ENCODE measurements around the gene TBC1D22A.

Gene TBC1D22A

GRCh38 chr22:46752988-46753310, 9.5 kb upstream of the TBC1D22A start:
- DNase-seq (ENCODE audit: low read depth), result no peak
- TF ChIP-seq CTCF (IDR thresholded peaks at IDR 0.05; ENCODE audit: control insufficient read depth, extremely low read depth, insufficient read depth), result no peak
- H3K4me3 ChIP-seq (ENCODE audit: low read depth, low read length), result no peak overlapping the region

GRCh38 chr22:46753360-46753759, 9.1 kb upstream of the TBC1D22A start:
- no peak overlapping the region for H3K4me3 ChIP-seq (ENCODE audit: low read depth, low read length)
- no peak for DNase-seq (ENCODE audit: low read depth)
- TF ChIP-seq CTCF (IDR thresholded peaks at IDR 0.05; ENCODE audit: control insufficient read depth, extremely low read depth, insufficient read depth), result no peak

DNA sequence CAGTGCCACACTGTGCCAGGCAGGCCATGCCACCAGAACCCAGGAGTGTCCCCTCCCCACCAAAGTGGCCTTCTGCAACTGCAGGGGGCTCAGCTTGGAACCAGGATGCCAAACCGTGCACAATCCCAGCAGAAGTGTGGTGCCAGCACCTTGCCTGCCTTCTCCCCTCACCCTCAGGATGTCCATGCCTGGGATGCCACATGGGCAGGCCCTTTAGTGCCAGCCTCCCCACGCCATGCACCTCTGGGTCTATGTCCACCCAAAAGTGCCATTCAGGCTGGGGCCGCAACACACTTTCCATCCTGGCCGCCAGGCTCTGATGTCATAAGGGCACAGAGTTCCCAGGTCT, 8.7 kb upstream of the TBC1D22A start:
- H3K4me3 ChIP-seq (ENCODE audit: low read depth, low read length), result no peak overlapping the region
- TF ChIP-seq CTCF (IDR thresholded peaks at IDR 0.05; ENCODE audit: control insufficient read depth, extremely low read depth, insufficient read depth), result no peak
- no peak for DNase-seq (ENCODE audit: low read depth)

DNA sequence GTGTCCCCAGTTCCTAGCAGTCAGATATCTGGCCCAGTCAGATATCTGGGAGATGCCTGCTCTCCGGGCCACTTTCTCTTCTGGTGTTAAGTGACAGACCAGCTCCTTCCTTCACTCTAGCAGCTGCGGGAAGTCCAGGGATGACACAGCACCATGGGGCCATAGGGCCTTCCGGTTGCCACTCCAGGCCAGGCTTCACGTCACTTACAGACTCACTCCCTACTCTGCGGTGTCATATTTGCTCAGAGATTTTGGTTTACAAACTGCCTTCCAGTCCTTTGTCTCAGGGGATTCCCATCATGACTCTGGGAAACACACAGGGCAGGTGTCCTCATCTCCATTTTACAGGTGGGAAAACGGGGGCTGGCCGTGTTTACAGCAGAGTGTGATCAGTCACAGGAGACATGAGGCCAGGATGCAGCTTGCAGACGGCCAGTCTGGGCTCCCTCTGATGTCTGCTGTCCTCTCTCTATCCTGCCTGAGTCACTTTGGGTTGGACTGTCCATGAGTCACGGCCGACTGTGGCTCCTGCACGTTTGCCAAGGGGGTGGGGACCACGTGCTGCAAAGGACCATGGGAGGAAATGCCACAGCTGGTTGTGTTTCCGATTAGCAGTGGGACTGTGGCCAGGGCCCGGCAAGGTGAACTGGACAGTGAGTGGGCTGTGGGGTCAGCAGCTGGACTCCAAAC, 8.2 kb upstream of the TBC1D22A start:
- TF ChIP-seq CTCF (IDR thresholded peaks at IDR 0.05; ENCODE audit: control insufficient read depth, extremely low read depth, insufficient read depth), result no peak
- no peak overlapping the region for H3K4me3 ChIP-seq (ENCODE audit: low read depth, low read length)
- DNase-seq (ENCODE audit: low read depth), result no peak

DNA sequence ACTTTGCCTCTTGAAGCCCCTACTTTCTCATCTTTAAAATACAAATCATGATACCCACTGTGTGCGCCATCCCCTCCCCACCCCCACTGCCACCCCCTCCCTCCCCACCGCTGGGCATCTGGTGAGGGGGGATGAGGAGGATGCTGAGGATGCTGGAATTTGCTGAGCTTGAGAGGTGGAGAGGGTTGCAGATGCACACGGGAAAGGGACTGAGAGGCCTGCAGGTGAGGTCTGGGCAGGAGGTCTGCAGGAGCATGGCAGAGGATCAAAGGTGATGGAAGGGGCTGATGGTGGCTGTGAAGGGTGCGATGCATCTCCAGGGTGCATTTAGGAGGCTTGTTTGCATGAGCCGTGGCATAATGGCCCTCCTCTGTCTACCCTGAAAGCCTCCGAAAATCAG, 7.6 kb upstream of the TBC1D22A start:
- no peak overlapping the region for H3K4me3 ChIP-seq (ENCODE audit: low read depth, low read length)
- no peak for TF ChIP-seq CTCF (IDR thresholded peaks at IDR 0.05; ENCODE audit: control insufficient read depth, extremely low read depth, insufficient read depth)
- no peak for DNase-seq (ENCODE audit: low read depth)

DNA sequence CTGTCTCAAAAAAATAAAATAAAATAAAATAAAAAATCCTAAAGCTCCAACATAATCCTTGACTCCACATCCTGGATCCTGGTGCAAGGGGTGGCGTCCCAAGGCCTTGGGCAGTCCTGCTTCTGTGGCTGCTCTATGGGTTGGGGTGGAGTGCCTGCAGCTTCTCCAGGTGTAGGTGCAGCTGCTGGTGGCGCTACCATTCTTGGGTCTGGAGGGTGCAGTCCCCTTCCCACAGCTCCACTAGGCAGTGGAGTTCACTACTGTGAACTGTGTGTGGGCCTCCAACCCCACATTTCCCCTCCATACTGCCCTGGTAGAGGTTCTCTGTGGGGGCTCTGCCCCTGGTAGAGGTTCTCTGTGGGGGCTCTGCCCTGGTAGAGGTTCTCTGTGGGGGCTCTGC, 6.9 kb upstream of the TBC1D22A start:
- no peak overlapping the region for H3K4me3 ChIP-seq (ENCODE audit: low read depth, low read length)
- no peak for TF ChIP-seq CTCF (IDR thresholded peaks at IDR 0.05; ENCODE audit: control insufficient read depth, extremely low read depth, insufficient read depth)
- DNase-seq (ENCODE audit: low read depth), result no peak

DNA sequence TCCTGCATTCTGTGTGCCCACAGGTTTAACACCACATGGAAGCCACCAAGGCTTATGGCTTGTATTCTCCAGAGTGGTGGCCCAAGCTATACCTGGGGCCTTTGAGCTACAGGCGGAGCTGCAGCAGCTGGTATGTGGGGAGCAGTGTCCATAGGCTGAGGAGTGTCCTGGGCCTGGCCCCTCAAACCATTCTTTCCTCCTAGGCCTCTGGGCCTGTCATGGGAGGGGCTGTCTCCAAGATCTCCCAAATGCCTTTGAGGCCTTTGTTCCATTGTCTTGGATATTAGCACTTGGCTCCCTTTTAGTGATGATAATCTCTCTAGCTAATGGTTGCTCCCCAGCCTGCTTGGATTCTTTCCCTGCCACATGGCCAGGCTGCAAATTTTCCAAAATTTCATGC, 6.4 kb upstream of the TBC1D22A start:
- no peak for TF ChIP-seq CTCF (IDR thresholded peaks at IDR 0.05; ENCODE audit: control insufficient read depth, extremely low read depth, insufficient read depth)
- DNase-seq (ENCODE audit: low read depth), result no peak
- H3K4me3 ChIP-seq (ENCODE audit: low read depth, low read length), result no peak overlapping the region
